Ovary (tissue), 9 donors: ENCODE data around the gene ADAMTS14. TPM values are rescaled to one million over a fixed set of nuclear protein-coding genes. Genes with fewer than 3 reads are reported as not detected.

ENCODE experiments used
- DNase-seq, 5 donors: peaks; one replicate each; pipeline ENCODE4 v3.0.0-alpha.2; 2019 to 2020
- H3K27ac ChIP-seq, 2 donors: fragments of 200-600 bp; one replicate each; pipeline versions ENCODE4 v1.5.1 to v1.8.0; 2019 to 2022
- H3K27me3 ChIP-seq: fragments of 200-600 bp; one replicate; pipeline ENCODE4 v1.8.0; 2022
- H3K36me3 ChIP-seq: fragments of 200-600 bp; sonication (generic); one replicate; pipeline ENCODE4 v1.5.1; 2019
- H3K4me1 ChIP-seq: one replicate; pipeline ENCODE4 v1.8.1; 2013; ENCODE audit warnings: mild to moderate bottlenecking, moderate library complexity; ENCODE audit not compliant: insufficient read depth
- H3K4me3 ChIP-seq: fragments of 200-600 bp; sonication (generic); one replicate; pipeline ENCODE4 v1.5.1; 2017
- H3K9me3 ChIP-seq, 2 donors: fragments of 200-600 bp in 1 of 2; sonication (generic) in 1 of 2; one replicate each; pipeline versions ENCODE4 v1.5.1 to v1.8.1; 2013 to 2019; ENCODE audit warnings: mild to moderate bottlenecking in 1 of 2, moderate library complexity in 1 of 2
- CTCF ChIP-seq, 3 donors: fragments of 450-650 bp in 2 of 3; fragments of 200-600 bp in 1 of 3; IDR thresholded peaks; one replicate each; pipeline versions ENCODE4 v1.5.1 to v1.8.0; 2016 to 2022; ENCODE audit warnings: antibody characterized with exemption in 3 of 3, mild to moderate bottlenecking in 1 of 3
- EP300 ChIP-seq: sonication (generic); formaldehyde crosslinking; IDR thresholded peaks from one replicate; pipeline ENCODE4 v1.6.1; 2017; ENCODE audit warnings: antibody characterized with exemption
- POLR2A ChIP-seq: fragments of 450-650 bp; IDR thresholded peaks from one replicate; pipeline ENCODE4 v1.6.1; 2017; ENCODE audit warnings: antibody characterized with exemption, mild to moderate bottlenecking, moderate library complexity
- WGBS, 3 donors: extraction: QIAGEN DNeasy Blood & Tissue Kit in 1 of 3; methylation state at CpG; one replicate each; pipeline versions ENCODE4 v1.1.5 to v1.1.7; 2013 to 2017; 5-methylcytosine and 5-hydroxymethylcytosine counted together
- intact Hi-C, 4 donors: fragments of 100-400 bp; cut with DNase I; formaldehyde crosslinking; loops; one replicate each; pipeline versions ENCODE4 v1.11.0 to v1.15.1; 2022 to 2023
- polyA plus RNA-seq, 2 donors: library from polyadenylated mRNA; stranded (reverse); fragments of 200-250 nt in 1 of 2; fragments of 350-450 nt in 1 of 2; fragmentation: Illumina TruSeq in 1 of 2; extraction: RNeasy Lipid Tissue Mini Kit (QIAGEN cat#74804) in 1 of 2; gene quantifications; one replicate each; pipeline ENCODE4 v1.2.3, GENCODE V29; 2013 to 2014
- total RNA-seq, 7 donors: library from RNA; depleted of rRNA in 2 of 7; stranded (reverse); fragments of >200 nt in 2 of 7; fragmentation: NEBNext Ultra II Directional in 3 of 7; extraction: Animal tissue kit (Norgen Biotek cat#: 25700) in 3 of 7; gene quantifications; one replicate each; pipeline versions ENCODE4 v1.1.0 to v1.2.4, GENCODE V29; 2016 to 2023
- donor health status: DM: no; HTN: no; CAD: no; lungs with moderate emphysema.
- donor health status: DM: no; HTN: no; CAD: no.
- donor health status: Bipolar disorder and iron deficiency.
- donor health status: DM: yes; HTN: yes; CAD: no.
- donor health status: DM: no; HTN: no; CAD: no.
- donor health status: DM: yes; HTN: yes; CAD: no.

Gene ADAMTS14
- total and polyA plus RNA-seq, 9 donors, result 0.07 to 0.75 (median 0.14) TPM; not detected in 3

- no peak overlapping the region for H3K27ac ChIP-seq
- WGBS, 3 donors, result 91 to 93% (median 93%) methylated on average over 3 of the region's 3 CpGs
- no peak for TF ChIP-seq POLR2A
- TF ChIP-seq EP300, result no peak
- no peak for TF ChIP-seq CTCF (IDR thresholded peaks at IDR 0.05)
Observed at GRCh38 chr10:70699063-70699658, 26.9 kb downstream of the ADAMTS14 start.

GRCh38 chr10:70699659-70700174 lies 27.4 kb downstream of the ADAMTS14 start:
- no peak overlapping the region for H3K4me3 ChIP-seq
- no peaks in the 10 kb centered on the region for H3K27me3 ChIP-seq
- WGBS, 3 donors, result 61 to 74% (median 64%) methylated on average over 10 of the region's 10 CpGs
- no peaks in the 10 kb centered on the region for H3K4me1 ChIP-seq
- H3K9me3 ChIP-seq, result no peaks in the 10 kb centered on the region
- no peak for TF ChIP-seq POLR2A
- TF ChIP-seq EP300, result no peak
- intact Hi-C loops, result no loop called here
- no peak overlapping the region for H3K27ac ChIP-seq
- H3K36me3 ChIP-seq, result no peaks in the 10 kb centered on the region
- DNase-seq, result no peak

More at GRCh38 chr10:70699063-70699658, 26.9 kb downstream of the ADAMTS14 start:
- no peaks in the 10 kb centered on the region for H3K27me3 ChIP-seq
- intact Hi-C loops, result no loop called here
- no peak for DNase-seq
- no peaks in the 10 kb centered on the region for H3K4me1 ChIP-seq
- no peaks in the 10 kb centered on the region for H3K36me3 ChIP-seq
- no peaks in the 10 kb centered on the region for H3K9me3 ChIP-seq
- H3K4me3 ChIP-seq, result no peak overlapping the region

GRCh38 chr10:70702190-70702763 lies 30.0 kb downstream of the ADAMTS14 start:
- WGBS, 3 donors, result 76 to 81% (median 77%) methylated on average over 15 of the region's 15 CpGs
- no peaks in the 10 kb centered on the region for H3K36me3 ChIP-seq
- H3K27ac ChIP-seq, result no peak overlapping the region
- H3K4me3 ChIP-seq, result no peak overlapping the region
- no peaks in the 10 kb centered on the region for H3K27me3 ChIP-seq
- no peaks in the 10 kb centered on the region for H3K9me3 ChIP-seq
- no peak for DNase-seq
- TF ChIP-seq CTCF (IDR thresholded peaks at IDR 0.05), result no peak
- intact Hi-C loops, result no loop called here
- H3K4me1 ChIP-seq, result no peaks in the 10 kb centered on the region

DNA sequence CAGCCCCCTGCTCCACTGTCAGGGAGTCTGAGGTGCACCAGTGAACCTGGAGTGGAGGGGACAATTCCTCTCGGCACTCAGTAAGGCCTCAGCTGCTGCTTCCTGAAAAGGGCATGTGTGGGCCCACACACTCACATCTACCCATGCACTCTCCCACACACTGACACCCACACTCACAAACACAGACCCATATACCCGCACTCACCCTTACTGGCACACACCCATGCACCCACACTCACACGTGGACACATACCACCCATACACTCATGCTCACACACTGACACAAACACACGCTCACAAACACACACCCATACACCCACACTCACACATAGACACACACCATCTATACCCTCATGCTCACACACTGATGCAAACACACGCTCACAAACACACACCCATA lies 31.9 kb downstream of the ADAMTS14 start:
- WGBS, 3 donors, result 90 to 94% (median 91%) methylated on average over 5 of the region's 5 CpGs
- DNase-seq, result no peak
- H3K4me3 ChIP-seq, result no peak overlapping the region

More for the DNA sequence above, 31.9 kb downstream of the ADAMTS14 start:
- Histone ChIP-seq H3K27ac (no peak overlapping the region), H3K36me3 (no peaks in the 10 kb centered on the region), H3K4me1 (no peaks in the 10 kb centered on the region), H3K9me3 (no peaks in the 10 kb centered on the region), H3K27me3 (no peaks in the 10 kb centered on the region)
- no peak for TF ChIP-seq CTCF (IDR thresholded peaks at IDR 0.05)
- TF ChIP-seq POLR2A, result no peak
- no peak for TF ChIP-seq EP300
- intact Hi-C loops, result no loop called here
